ENCODE data around the gene POP4. TPM values are rescaled to one million over a fixed set of nuclear protein-coding genes. Genes with fewer than 3 reads are reported as not detected.

POP4 gene
- polyA plus RNA-seq, 1 donor from 2014 or later = 101 TPM

GRCh38 chr19:29630655-29631054 lies 24.6 kb downstream of the POP4 start:
- Histone ChIP-seq H2AFZ (ENCODE audit: low read depth, low read length) (no peak overlapping the region), H3F3A (ENCODE audit: insufficient read depth, low read length, poor library complexity, severe bottlenecking) (no peaks in the 10 kb centered on the region), H3K27me3 (ENCODE audit: insufficient read depth, low read depth, low read length) (no peaks in the 10 kb centered on the region), H3K9ac (ENCODE audit: low read length) (no peak overlapping the region), H3K9me3 (ENCODE audit: low read length) (no peaks in the 10 kb centered on the region), H4K20me1 (ENCODE audit: insufficient read depth) (no peaks in the 10 kb centered on the region), H3K4me3 (ENCODE audit: low read length) (no peak overlapping the region), H3K36me3 (ENCODE audit: insufficient read depth, low read length) (no peaks in the 10 kb centered on the region), H3K79me2 (replicated peaks; ENCODE audit: insufficient read depth, low read length) (no peaks in the 10 kb centered on the region), H3K9me2 (ENCODE audit: insufficient read depth, low read length) (no peaks in the 10 kb centered on the region), H3K4me2 (ENCODE audit: low read length) (no peak overlapping the region), H3K27ac (ENCODE audit: low read length) (no peak overlapping the region)
- TF ChIP-seq, protein P1, sequence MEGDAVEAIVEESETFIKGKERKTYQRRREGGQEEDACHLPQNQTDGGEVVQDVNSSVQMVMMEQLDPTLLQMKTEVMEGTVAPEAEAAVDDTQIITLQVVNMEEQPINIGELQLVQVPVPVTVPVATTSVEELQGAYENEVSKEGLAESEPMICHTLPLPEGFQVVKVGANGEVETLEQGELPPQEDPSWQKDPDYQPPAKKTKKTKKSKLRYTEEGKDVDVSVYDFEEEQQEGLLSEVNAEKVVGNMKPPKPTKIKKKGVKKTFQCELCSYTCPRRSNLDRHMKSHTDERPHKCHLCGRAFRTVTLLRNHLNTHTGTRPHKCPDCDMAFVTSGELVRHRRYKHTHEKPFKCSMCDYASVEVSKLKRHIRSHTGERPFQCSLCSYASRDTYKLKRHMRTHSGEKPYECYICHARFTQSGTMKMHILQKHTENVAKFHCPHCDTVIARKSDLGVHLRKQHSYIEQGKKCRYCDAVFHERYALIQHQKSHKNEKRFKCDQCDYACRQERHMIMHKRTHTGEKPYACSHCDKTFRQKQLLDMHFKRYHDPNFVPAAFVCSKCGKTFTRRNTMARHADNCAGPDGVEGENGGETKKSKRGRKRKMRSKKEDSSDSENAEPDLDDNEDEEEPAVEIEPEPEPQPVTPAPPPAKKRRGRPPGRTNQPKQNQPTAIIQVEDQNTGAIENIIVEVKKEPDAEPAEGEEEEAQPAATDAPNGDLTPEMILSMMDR (IDR thresholded peaks at IDR 0.05; ENCODE audit: poor library complexity, severe bottlenecking) = no peak
- TF ChIP-seq RAD21 (conservative IDR thresholded peaks at IDR 0.05) (no peak), POLR2AphosphoS5 (IDR thresholded peaks at IDR 0.05) (no peak), EP300 (conservative IDR thresholded peaks at IDR 0.05; ENCODE audit: poor library complexity, severe bottlenecking) (no peak), EZH2 (IDR thresholded peaks at IDR 0.05; ENCODE audit: borderline replicate concordance, insufficient read depth, low read length, poor library complexity, severe bottlenecking) (no peak), MXI1 (conservative IDR thresholded peaks at IDR 0.05; ENCODE audit: poor library complexity, severe bottlenecking) (no peak), TAF1 (IDR thresholded peaks at IDR 0.05; ENCODE audit: low read depth) (no peak), SMC3 (conservative IDR thresholded peaks at IDR 0.05; ENCODE audit: poor library complexity) (no peak)
- TF ChIP-seq, protein P2, sequence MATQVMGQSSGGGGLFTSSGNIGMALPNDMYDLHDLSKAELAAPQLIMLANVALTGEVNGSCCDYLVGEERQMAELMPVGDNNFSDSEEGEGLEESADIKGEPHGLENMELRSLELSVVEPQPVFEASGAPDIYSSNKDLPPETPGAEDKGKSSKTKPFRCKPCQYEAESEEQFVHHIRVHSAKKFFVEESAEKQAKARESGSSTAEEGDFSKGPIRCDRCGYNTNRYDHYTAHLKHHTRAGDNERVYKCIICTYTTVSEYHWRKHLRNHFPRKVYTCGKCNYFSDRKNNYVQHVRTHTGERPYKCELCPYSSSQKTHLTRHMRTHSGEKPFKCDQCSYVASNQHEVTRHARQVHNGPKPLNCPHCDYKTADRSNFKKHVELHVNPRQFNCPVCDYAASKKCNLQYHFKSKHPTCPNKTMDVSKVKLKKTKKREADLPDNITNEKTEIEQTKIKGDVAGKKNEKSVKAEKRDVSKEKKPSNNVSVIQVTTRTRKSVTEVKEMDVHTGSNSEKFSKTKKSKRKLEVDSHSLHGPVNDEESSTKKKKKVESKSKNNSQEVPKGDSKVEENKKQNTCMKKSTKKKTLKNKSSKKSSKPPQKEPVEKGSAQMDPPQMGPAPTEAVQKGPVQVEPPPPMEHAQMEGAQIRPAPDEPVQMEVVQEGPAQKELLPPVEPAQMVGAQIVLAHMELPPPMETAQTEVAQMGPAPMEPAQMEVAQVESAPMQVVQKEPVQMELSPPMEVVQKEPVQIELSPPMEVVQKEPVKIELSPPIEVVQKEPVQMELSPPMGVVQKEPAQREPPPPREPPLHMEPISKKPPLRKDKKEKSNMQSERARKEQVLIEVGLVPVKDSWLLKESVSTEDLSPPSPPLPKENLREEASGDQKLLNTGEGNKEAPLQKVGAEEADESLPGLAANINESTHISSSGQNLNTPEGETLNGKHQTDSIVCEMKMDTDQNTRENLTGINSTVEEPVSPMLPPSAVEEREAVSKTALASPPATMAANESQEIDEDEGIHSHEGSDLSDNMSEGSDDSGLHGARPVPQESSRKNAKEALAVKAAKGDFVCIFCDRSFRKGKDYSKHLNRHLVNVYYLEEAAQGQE (IDR thresholded peaks at IDR 0.05; ENCODE audit: borderline replicate concordance) = no peak

DNA sequence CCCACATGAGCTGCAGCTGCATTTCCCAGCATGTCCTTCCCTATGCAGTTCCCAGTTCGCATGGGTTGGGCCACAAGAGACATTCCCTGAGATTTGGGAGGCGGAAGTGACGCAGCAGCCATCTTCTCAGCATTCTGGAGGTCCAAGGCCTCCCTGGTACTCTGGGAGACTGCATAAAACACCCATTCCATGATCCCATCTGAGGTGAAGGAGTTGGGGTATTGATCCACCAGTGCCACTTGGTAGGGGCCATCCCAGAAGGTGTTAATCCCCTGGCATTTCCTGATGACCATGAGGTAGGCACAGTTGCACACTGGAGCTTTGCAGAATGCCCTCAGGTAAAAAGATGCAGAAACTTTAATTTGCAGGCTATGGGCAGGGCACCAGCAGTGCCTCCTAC lies 25.4 kb downstream of the POP4 start:
- no peak overlapping the region for H3K4me3 ChIP-seq (ENCODE audit: low read length)
- no peak overlapping the region for H3K27ac ChIP-seq (ENCODE audit: low read length)
- TF ChIP-seq EP300 (conservative IDR thresholded peaks at IDR 0.05; ENCODE audit: poor library complexity, severe bottlenecking) = no peak
- TF ChIP-seq MXI1 (conservative IDR thresholded peaks at IDR 0.05; ENCODE audit: poor library complexity, severe bottlenecking) = no peak
- no peak for TF ChIP-seq EZH2 (IDR thresholded peaks at IDR 0.05; ENCODE audit: borderline replicate concordance, insufficient read depth, low read length, poor library complexity, severe bottlenecking)
- TF ChIP-seq, protein P2 (IDR thresholded peaks at IDR 0.05; ENCODE audit: borderline replicate concordance) = no peak
- no peak for TF ChIP-seq RAD21 (conservative IDR thresholded peaks at IDR 0.05)
- TF ChIP-seq, protein P1 (IDR thresholded peaks at IDR 0.05; ENCODE audit: poor library complexity, severe bottlenecking) = no peak
- TF ChIP-seq POLR2AphosphoS5 (IDR thresholded peaks at IDR 0.05) = no peak
- no peak for TF ChIP-seq TAF1 (IDR thresholded peaks at IDR 0.05; ENCODE audit: low read depth)
- TF ChIP-seq SMC3 (conservative IDR thresholded peaks at IDR 0.05; ENCODE audit: poor library complexity) = no peak
- H3K79me2 ChIP-seq (replicated peaks; ENCODE audit: insufficient read depth, low read length) = no peaks in the 10 kb centered on the region
- H3K9me3 ChIP-seq (ENCODE audit: low read length) = no peaks in the 10 kb centered on the region
- H3F3A ChIP-seq (ENCODE audit: insufficient read depth, low read length, poor library complexity, severe bottlenecking) = no peaks in the 10 kb centered on the region
- no peak overlapping the region for H3K4me2 ChIP-seq (ENCODE audit: low read length)
- no peak overlapping the region for H3K9ac ChIP-seq (ENCODE audit: low read length)
- no peaks in the 10 kb centered on the region for H4K20me1 ChIP-seq (ENCODE audit: insufficient read depth)
- H3K36me3 ChIP-seq (ENCODE audit: insufficient read depth, low read length) = no peaks in the 10 kb centered on the region
- no peaks in the 10 kb centered on the region for H3K27me3 ChIP-seq (ENCODE audit: insufficient read depth, low read depth, low read length)
- no peaks in the 10 kb centered on the region for H3K9me2 ChIP-seq (ENCODE audit: insufficient read depth, low read length)
- H2AFZ ChIP-seq (ENCODE audit: low read depth, low read length) = no peak overlapping the region
